GM18502 (cell line): ENCODE results near the gene TOX2.

Experiments used
- ATAC-seq: cut with Tn5 transposase; IDR thresholded peaks from one replicate; pipeline ENCODE4 v1.9.1; 2021; ENCODE audit warnings: mild to moderate bottlenecking; ENCODE audit not compliant: unreplicated experiment, poor library complexity

The TOX2 gene

GRCh38 chr20:43938932-43939761, 24.5 kb downstream of the TOX2 start:
- no peak for ATAC-seq

DNA sequence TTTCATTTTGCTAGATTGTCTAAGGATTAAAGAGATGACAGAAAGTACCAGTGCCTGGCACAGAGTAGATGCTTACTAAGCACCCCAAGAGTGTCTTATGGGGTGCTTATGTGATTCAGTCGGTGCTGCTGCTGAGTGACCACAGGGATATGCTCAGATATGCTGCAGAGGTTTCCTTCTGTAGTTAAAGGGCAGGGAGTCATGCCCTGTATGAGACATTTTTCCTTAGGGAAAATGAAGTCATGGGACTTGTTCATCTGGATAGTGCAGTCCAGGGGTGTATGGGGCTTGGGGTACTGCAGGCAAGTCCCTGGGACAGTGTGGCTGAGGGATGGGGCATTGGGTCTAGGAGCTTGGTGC, 25.1 kb downstream of the TOX2 start:
- no peak for ATAC-seq

DNA sequence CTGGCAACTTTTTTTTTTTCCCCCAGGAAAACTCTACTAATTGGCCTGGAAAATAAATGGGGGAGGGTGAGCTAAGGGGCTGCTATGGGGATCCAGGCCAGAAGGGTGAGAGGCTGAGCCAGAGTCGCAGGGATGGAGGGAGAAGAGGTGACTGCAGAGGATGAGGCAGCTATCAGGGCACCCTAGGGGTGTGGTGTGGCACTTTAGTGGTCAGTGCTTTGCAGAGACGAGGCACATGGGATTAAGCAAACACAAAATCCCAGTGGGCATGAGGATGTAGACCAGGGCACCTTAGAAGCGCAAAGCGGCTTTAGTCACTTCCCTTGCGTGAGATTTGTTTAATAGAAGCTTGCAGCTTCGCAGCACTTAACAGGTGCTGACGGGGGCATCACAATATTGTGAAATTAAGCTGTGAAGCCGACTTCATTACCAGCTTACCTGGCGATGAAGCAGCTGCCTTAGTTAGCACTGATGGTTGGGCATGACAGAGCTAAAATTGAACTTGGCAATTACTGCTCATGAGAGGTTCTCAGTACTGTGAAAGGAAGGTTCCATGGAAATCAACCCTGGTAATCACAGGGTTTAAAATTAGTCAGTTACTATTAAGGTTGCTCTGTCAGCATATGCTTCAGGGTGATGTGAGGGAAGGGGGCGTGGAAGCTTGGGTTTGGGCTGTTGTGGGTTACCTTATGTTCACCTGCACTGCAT, 26.0 kb downstream of the TOX2 start:
- no peak for ATAC-seq

- no peak for ATAC-seq
These were observed 27.0 kb downstream of the TOX2 start for GRCh38 chr20:43941476-43942200.

- ATAC-seq: no peak
These were observed 27.5 kb downstream of the TOX2 start for GRCh38 chr20:43942201-43942590.

DNA sequence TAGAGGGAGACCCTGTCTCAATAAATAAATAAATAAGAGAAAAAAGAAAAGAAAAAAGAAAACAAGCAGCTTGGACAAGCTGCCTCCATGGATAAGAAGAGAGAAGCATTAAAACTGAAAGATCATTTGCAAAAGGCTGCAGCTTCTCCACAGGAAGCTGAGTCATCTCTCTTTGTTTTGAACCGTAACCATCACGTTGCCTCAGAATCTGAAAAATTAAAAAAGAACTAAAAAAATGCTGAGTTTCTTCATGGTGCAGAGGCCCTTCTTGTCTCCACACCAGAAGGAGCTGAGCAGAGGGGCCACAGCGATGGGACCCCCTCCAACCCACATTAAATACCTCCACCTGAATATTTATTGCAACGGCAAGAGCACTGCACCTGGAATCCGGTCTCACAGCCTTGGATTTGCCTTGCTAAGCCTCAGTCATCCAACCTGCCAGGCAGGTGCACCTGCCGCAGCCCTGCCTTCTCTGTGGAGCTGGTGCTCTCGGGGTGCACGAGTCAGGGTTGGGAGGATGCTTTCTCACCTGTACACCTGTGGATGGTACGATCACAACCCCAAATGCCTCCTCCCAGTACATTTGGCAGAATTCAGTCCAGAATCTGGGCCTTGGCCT, 28.1 kb downstream of the TOX2 start:
- no peak for ATAC-seq

GRCh38 chr20:43943725-43944124, 29.1 kb downstream of the TOX2 start:
- no peak for ATAC-seq

GRCh38 chr20:43944653-43945235, 30.1 kb downstream of the TOX2 start:
- ATAC-seq: no peak

- ATAC-seq: no peak
These were observed 30.9 kb downstream of the TOX2 start for GRCh38 chr20:43945391-43946205.

DNA sequence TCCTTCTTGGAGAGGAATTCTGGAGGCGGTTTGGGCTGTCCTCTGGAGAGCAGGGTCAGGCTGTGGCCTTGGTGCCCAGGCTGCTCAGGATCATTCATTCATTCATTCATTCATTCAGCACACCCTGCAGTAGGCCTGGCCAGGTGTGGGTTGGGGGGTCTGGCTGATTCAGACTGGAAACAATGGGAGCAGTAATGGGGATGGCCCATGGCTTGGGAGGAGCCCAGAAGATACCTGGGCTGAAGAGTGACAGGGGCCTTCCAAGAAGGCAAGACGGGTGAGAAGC, 31.5 kb downstream of the TOX2 start:
- no peak for ATAC-seq

DNA sequence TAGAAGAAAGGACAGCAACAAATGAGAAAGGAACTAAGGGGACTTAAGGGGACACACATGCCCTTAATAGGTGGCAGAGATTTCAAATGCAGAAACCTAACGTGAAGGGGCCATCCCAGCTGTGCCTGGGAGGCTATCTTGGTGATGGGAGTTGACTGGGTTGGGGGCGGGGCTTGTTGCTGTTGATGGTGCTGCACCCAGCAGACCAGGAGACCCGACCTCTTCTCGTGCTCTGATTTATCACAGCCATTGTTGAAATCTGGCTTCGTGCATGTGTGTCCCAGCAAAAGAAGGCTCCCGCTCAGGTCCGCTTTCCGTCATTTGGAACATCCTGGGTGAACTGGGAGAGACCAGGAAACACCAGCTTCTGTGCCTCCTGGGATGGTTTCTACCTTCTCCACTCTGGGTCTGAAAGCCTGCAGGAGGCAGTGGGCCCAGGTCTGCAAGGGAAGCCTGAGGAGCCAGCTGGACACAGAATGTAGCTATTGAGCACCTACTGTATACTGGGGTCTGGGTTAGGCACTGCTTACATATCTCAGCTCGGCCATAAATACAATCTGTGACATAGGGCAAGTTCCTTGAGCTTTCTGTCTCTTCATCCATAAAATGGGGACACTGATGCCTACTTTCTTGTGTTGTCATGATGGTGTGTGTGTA, 32.1 kb downstream of the TOX2 start:
- no peak for ATAC-seq

DNA sequence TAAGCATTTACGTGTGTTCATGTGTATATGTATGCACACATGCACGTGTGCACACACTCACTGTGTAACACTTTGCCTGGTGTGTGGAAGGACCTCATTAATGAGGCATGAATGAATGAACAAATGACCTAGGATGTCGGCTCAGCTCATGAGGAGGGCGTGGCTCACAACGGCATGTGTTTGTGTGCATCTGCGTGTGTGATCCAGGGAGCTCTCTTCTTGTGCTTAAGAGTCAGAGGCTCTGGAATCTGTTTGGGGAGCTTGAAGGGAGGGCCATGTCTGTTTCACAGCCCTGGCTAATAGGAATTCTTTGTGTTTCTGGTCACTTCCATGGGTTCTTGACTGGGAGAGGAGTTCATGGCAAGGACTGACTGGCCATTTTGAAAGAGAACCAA, 32.7 kb downstream of the TOX2 start:
- no peak for ATAC-seq

- ATAC-seq: no peak
These were observed 33.8 kb downstream of the TOX2 start for GRCh38 chr20:43948455-43948854.

DNA sequence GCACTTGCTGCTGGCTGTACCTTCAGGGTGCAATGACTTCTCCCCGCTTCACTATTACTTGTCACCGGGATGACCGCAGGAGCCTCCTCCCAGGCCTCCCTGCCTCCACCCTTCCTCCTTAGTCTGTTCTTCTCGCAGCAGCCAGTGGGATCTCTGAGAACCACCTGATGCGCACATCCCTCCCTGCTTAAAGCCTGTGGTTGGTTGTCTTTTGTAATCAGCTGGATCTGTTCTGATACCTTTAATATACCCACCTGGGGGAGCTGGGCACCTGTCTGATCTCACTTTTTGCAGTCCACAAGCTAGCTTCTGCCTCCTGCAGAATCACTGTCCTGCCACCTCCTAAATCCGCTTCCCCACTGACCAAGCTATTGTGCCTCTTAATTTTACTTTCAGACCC, 34.6 kb downstream of the TOX2 start:
- no peak for ATAC-seq

- peak; percentile 78 for ATAC-seq
These were observed 35.3 kb downstream of the TOX2 start for GRCh38 chr20:43949741-43950618.

DNA sequence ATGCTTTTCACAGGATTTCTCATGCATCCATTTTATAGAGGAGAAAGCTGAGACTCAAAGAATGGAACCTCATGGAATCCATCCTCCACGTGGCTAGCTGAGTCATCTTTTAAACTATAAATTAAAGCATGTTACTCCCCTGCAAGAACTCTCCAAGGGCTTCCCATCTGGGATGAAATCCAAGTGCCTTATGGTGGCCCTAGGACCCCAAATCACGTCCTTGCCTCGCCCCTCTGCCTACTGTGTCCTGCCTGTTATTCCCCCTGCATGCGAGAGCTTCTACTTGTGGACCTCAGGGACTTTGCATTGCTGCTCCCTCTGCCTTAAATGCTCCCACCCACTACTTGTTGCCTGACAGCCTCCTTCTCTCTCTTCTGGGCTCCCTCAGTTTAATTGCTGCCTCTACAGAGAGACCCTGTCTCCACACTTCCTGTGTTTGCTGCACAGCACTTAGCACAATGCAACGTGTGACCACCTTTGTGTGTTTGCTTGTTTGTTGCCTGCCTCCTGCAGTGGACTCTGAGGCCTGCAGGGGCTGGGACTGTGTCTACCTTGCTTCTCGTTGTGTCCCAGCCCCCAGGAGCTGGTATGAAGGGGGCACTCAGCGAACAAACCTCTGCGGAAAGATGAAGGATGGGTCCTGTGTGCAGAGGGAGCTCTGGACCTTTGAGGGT, 39.4 kb downstream of the TOX2 start:
- ATAC-seq: no peak

DNA sequence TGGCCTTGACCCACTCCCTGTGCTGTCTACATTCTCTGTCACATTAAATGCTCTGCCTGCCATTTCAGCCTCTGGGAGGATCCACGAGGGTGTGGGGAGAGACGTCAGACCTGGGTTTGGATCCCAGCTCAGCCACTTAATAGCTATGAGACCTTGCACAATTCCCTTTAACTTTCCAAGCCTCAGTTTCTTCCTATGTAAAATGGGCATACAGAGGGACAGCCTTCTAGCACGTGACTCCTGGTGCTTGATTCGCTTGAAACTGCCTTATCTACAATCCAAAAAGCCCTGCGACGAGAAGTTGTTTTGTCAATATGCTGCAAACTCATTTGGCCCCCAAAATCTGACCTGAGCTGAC, 40.0 kb downstream of the TOX2 start:
- no peak for ATAC-seq
